Right lobe of liver (tissue), 4 donors: ENCODE data around the gene DIAPH3.

Experiments used
- POLR2A ChIP-seq: fragments of 450-650 bp; IDR thresholded peaks from one replicate; pipeline ENCODE4 v1.6.1; 2017; ENCODE audit warnings: antibody characterized with exemption, mild to moderate bottlenecking
- TF ChIP-seq, protein P1 (sequence below), 4 donors: fragments of 200-600 bp in 3 of 4; fragments of 450-650 bp in 1 of 4; IDR thresholded peaks; one replicate each; pipeline versions ENCODE4 v1.5.1 to v1.8.0; 2016 to 2022; ENCODE audit warnings: antibody characterized with exemption in 4 of 4, mild to moderate bottlenecking in 2 of 4
- donor health status: DM: no; HTN: no; CAD: no.
- donor health status: DM: no; HTN: no; CAD: no.
- donor health status: DM: no; HTN: yes; CAD: no.

GRCh38 chr13:60091573-60091972 lies 72.2 kb downstream of the DIAPH3 start:
- TF ChIP-seq, protein P1, sequence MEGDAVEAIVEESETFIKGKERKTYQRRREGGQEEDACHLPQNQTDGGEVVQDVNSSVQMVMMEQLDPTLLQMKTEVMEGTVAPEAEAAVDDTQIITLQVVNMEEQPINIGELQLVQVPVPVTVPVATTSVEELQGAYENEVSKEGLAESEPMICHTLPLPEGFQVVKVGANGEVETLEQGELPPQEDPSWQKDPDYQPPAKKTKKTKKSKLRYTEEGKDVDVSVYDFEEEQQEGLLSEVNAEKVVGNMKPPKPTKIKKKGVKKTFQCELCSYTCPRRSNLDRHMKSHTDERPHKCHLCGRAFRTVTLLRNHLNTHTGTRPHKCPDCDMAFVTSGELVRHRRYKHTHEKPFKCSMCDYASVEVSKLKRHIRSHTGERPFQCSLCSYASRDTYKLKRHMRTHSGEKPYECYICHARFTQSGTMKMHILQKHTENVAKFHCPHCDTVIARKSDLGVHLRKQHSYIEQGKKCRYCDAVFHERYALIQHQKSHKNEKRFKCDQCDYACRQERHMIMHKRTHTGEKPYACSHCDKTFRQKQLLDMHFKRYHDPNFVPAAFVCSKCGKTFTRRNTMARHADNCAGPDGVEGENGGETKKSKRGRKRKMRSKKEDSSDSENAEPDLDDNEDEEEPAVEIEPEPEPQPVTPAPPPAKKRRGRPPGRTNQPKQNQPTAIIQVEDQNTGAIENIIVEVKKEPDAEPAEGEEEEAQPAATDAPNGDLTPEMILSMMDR (IDR thresholded peaks at IDR 0.05): no peak
- no peak for TF ChIP-seq POLR2A
